CD14-positive monocyte (primary cell): ENCODE data around the gene TMEM114. TPM values are rescaled to one million over a fixed set of nuclear protein-coding genes. Genes with fewer than 3 reads are reported as not detected.

Experiments used
- DNase-seq, 3 donors: peaks; one replicate each; pipeline ENCODE4 v3.0.0-alpha.2; 2011 to 2022
- H2AFZ ChIP-seq: 2 replicates; pipeline ENCODE4 v1.6.0; 2012; ENCODE audit warnings: mild to moderate bottlenecking, low read depth, low read length, inconsistent platforms; ENCODE audit not compliant: insufficient read depth, poor library complexity, severe bottlenecking
- H3K27ac ChIP-seq, 2 donors: 1 replicate in 1 of 2; 2 replicates in 1 of 2; pipeline ENCODE4 v1.5.1; 2012 to 2013; ENCODE audit warnings: low read length in 2 of 2, control low read depth in 1 of 2, inconsistent platforms in 1 of 2, low read depth in 1 of 2, mild to moderate bottlenecking in 1 of 2
- H3K27me3 ChIP-seq, 2 donors: one replicate each; pipeline versions ENCODE4 v1.6.0 to v1.6.1; 2011 to 2013; ENCODE audit warnings: low read length in 2 of 2; ENCODE audit not compliant: control insufficient read depth in 2 of 2, insufficient read depth in 2 of 2
- H3K36me3 ChIP-seq, 2 donors: replicated peaks in 1 of 2; 1 replicate in 1 of 2; 2 replicates in 1 of 2; pipeline versions ENCODE4 v1.5.1 to v1.6.1; 2012 to 2013; ENCODE audit warnings: low read length in 2 of 2, control low read depth in 1 of 2, inconsistent platforms in 1 of 2, mild to moderate bottlenecking in 1 of 2; ENCODE audit not compliant: insufficient read depth in 2 of 2, control insufficient read depth in 1 of 2
- H3K4me1 ChIP-seq, 2 donors: 1 replicate in 1 of 2; 2 replicates in 1 of 2; pipeline versions ENCODE4 v1.5.1 to v1.6.1; 2012 to 2013; ENCODE audit warnings: low read length in 2 of 2, control low read depth in 1 of 2, inconsistent platforms in 1 of 2, mild to moderate bottlenecking in 1 of 2, moderate library complexity in 1 of 2; ENCODE audit not compliant: insufficient read depth in 2 of 2, control insufficient read depth in 1 of 2
- H3K4me2 ChIP-seq: replicated peaks from 2 replicates; pipeline ENCODE3; 2012; ENCODE audit warnings: low read length, moderate library complexity, mild to moderate bottlenecking; ENCODE audit not compliant: poor library complexity, severe bottlenecking; ENCODE audit errors: extremely low read depth
- H3K4me3 ChIP-seq, 3 experiments: fragments of 200-600 bp in 1 of 3; sonication (generic) in 1 of 3; replicated peaks in 1 of 3; 1 replicate in 2 of 3; 2 replicates in 1 of 3; pipeline ENCODE4 v1.5.1; 2011 to 2013; ENCODE audit warnings: low read length in 3 of 3, mild to moderate bottlenecking in 3 of 3, control low read depth in 2 of 3, low read depth in 2 of 3, inconsistent platforms in 1 of 3, moderate library complexity in 1 of 3
- H3K79me2 ChIP-seq: 2 replicates; pipeline ENCODE4 v1.6.0; 2012; ENCODE audit warnings: mild to moderate bottlenecking, control low read depth, inconsistent platforms, low read length, moderate library complexity; ENCODE audit not compliant: insufficient read depth
- H3K9ac ChIP-seq: 2 replicates; pipeline ENCODE4 v1.6.0; 2017; ENCODE audit warnings: low read length, mild to moderate bottlenecking; ENCODE audit not compliant: insufficient read depth, poor library complexity, severe bottlenecking
- H3K9me3 ChIP-seq, 2 donors: replicated peaks in 1 of 2; 1 replicate in 1 of 2; 2 replicates in 1 of 2; pipeline versions ENCODE4 v1.5.1 to v1.6.1; 2012 to 2013; ENCODE audit warnings: low read length in 2 of 2, control low read depth in 1 of 2; ENCODE audit not compliant: control insufficient read depth in 1 of 2, insufficient read depth in 1 of 2
- H4K20me1 ChIP-seq: 2 replicates; pipeline ENCODE4 v1.6.0; 2012; ENCODE audit warnings: mild to moderate bottlenecking, low read length, control low read depth, moderate library complexity; ENCODE audit not compliant: insufficient read depth
- H3K27ac Mint-ChIP-seq, 7 donors: one replicate each; pipeline ENCODE4 v1.8.0; 2020; ENCODE audit warnings: mild to moderate bottlenecking in 7 of 7, mixed read lengths in 7 of 7, moderate library complexity in 6 of 7, inconsistent platforms in 2 of 7
- H3K27me3 Mint-ChIP-seq, 3 donors: one replicate each; pipeline ENCODE4 v1.8.0; 2021 to 2022; ENCODE audit warnings: low read depth in 3 of 3, mild to moderate bottlenecking in 3 of 3, mixed read lengths in 3 of 3, moderate library complexity in 3 of 3, inconsistent platforms in 1 of 3
- H3K36me3 Mint-ChIP-seq, 2 donors: one replicate each; pipeline ENCODE4 v1.8.0; 2020; ENCODE audit warnings: mixed read lengths in 2 of 2, inconsistent platforms in 1 of 2, mild to moderate bottlenecking in 1 of 2
- H3K4me1 Mint-ChIP-seq: one replicate; pipeline ENCODE4 v1.8.0; 2020; ENCODE audit warnings: mild to moderate bottlenecking, mixed read lengths
- H3K4me3 Mint-ChIP-seq, 2 donors: one replicate each; pipeline ENCODE4 v1.8.0; 2020; ENCODE audit warnings: mild to moderate bottlenecking in 2 of 2, mixed read lengths in 2 of 2, moderate library complexity in 1 of 2
- H3K9me3 Mint-ChIP-seq, 7 donors: one replicate each; pipeline ENCODE4 v1.8.0; 2020 to 2022; ENCODE audit warnings: mixed read lengths in 7 of 7, mild to moderate bottlenecking in 6 of 7, moderate library complexity in 6 of 7, inconsistent platforms in 2 of 7
- WGBS: methylation state at CpG from one replicate; pipeline ENCODE4 v1.1.5; 2013; ENCODE audit warnings: missing lambda C conversion rate; ENCODE audit not compliant: insufficient coverage; 5-methylcytosine and 5-hydroxymethylcytosine counted together
- intact Hi-C, 2 donors: fragments of 100-400 bp; cut with micrococcal nuclease; formaldehyde crosslinking; loops; one replicate each; pipeline versions ENCODE4 v1.15.0 to v1.15.1; 2023
- polyA plus RNA-seq, 3 donors: library from polyadenylated mRNA; depleted of rRNA in 1 of 3; unstranded in 2 of 3; stranded (reverse) in 1 of 3; fragments of 300-500 nt in 2 of 3; fragments of >200 nt in 1 of 3; fragmentation: Illumina TruSeq in 2 of 3; gene quantifications; 1 replicate in 2 of 3; 2 replicates in 1 of 3; pipeline ENCODE4 v1.2.3, GENCODE V29; 2012 to 2021
- TF ChIP-seq, protein P1 (sequence below): fragments of 200-600 bp; IDR thresholded peaks from one replicate; pipeline ENCODE4 v1.8.0; 2022; ENCODE audit warnings: antibody characterized with exemption, mild to moderate bottlenecking

The TMEM114 gene
- polyA plus RNA-seq, 3 donors, result not detected

DNA sequence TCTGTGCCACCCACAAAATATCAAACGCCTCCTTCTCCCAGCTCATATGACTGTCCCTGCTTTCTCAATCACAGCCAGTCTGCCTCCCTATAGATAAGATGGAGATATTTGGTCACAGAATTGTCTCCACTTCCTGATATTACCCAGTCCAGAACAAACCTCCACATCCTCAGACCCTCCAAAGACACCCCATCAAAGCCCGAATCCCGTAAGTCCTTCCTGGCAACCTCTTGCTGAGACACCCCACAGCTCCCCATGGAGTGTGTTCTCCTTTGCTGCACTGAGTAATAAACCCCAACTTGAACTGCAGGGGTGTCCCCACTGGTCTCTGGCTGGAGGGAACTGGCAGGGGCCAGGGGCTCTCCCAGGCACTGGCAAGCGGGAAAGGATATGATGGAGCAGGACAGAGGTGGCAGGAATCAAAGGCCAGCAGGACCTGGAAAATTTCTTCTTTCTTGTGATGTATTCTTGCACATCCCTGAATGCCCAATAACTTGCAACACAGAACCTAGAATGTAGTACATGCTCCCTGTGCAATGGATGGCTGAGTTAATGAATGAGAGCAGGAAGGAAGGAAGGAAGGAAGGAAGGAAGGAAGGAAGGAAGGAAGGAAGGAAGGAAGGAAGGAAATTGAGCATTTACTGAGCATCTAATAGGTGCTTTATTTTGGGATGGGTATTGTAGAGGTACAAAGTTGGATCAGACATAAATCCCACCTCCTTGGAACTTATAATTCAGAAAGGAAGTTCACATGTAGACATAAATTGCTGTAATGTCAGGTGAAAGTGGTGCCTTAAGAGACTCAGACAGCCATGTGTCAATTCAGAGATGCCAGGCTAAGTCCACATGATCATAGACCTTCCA lies 13.9 kb downstream of the TMEM114 start:
- peaks cover 0 to 1% (median 0%) of the 10 kb centered on the region in 7 donors for H3K9me3 Mint-ChIP-seq
- no peak overlapping the region for H3K27ac Mint-ChIP-seq
- H3K4me3 ChIP-seq, result no peak overlapping the region
- H3K4me2 ChIP-seq, result no peak overlapping the region
- no peaks in the 10 kb centered on the region for H4K20me1 ChIP-seq
- 100% methylated on average over 2 of the region's 4 CpGs for WGBS
- H3K4me1 ChIP-seq, result no peaks in the 10 kb centered on the region
- DNase-seq, result no peak
- TF ChIP-seq, protein P1, sequence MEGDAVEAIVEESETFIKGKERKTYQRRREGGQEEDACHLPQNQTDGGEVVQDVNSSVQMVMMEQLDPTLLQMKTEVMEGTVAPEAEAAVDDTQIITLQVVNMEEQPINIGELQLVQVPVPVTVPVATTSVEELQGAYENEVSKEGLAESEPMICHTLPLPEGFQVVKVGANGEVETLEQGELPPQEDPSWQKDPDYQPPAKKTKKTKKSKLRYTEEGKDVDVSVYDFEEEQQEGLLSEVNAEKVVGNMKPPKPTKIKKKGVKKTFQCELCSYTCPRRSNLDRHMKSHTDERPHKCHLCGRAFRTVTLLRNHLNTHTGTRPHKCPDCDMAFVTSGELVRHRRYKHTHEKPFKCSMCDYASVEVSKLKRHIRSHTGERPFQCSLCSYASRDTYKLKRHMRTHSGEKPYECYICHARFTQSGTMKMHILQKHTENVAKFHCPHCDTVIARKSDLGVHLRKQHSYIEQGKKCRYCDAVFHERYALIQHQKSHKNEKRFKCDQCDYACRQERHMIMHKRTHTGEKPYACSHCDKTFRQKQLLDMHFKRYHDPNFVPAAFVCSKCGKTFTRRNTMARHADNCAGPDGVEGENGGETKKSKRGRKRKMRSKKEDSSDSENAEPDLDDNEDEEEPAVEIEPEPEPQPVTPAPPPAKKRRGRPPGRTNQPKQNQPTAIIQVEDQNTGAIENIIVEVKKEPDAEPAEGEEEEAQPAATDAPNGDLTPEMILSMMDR, result no peak
- peaks cover 2 to 20% (median 9%) of the 10 kb centered on the region in 3 donors for H3K27me3 Mint-ChIP-seq
- no peak overlapping the region for H3K4me3 Mint-ChIP-seq
- H3K36me3 Mint-ChIP-seq, result no peaks in the 10 kb centered on the region
- H3K36me3 ChIP-seq, result no peaks in the 10 kb centered on the region
- H3K27ac ChIP-seq, result no peak overlapping the region
- no peak overlapping the region for H3K9ac ChIP-seq
- H3K9me3 ChIP-seq, result no peaks in the 10 kb centered on the region
- peaks cover 9% of the 10 kb centered on the region for H3K4me1 Mint-ChIP-seq
- H3K27me3 ChIP-seq, result peaks cover 0 to 2% of the 10 kb centered on the region in 2 donors
- no peaks in the 10 kb centered on the region for H3K79me2 ChIP-seq
- intact Hi-C loops, result no loop called here
- H2AFZ ChIP-seq, result no peak overlapping the region

GRCh38 chr16:8575399-8575798 lies 14.9 kb downstream of the TMEM114 start:
- TF ChIP-seq, protein P1, result no peak
- no peaks in the 10 kb centered on the region for H3K9me3 ChIP-seq

More at GRCh38 chr16:8575399-8575798, 14.9 kb downstream of the TMEM114 start:
- Histone ChIP-seq H3K27me3 (peaks cover 0 to 2% of the 10 kb centered on the region in 2 donors), H3K36me3 (no peaks in the 10 kb centered on the region), H2AFZ (no peak overlapping the region), H3K9ac (no peak overlapping the region), H3K27ac (no peak overlapping the region), H3K4me2 (no peak overlapping the region), H3K4me1 (no peaks in the 10 kb centered on the region), H3K4me3 (no peak overlapping the region), H3K79me2 (no peaks in the 10 kb centered on the region), H4K20me1 (no peaks in the 10 kb centered on the region)
- Mint-ChIP-seq H3K9me3 (peaks cover 0 to 1% (median 0%) of the 10 kb centered on the region in 7 donors), H3K4me1 (peaks cover 13% of the 10 kb centered on the region), H3K4me3 (no peak overlapping the region), H3K27ac (no peak overlapping the region), H3K36me3 (no peaks in the 10 kb centered on the region), H3K27me3 (peaks cover 3 to 24% (median 13%) of the 10 kb centered on the region in 3 donors)
- intact Hi-C loops, result no loop called here
- 85% methylated on average over 2 of the region's 2 CpGs for whole genome bisulfite sequencing
- DNase-seq, result no peak
